Stimulated activated naive CD4-positive, alpha-beta T cell treated with Interleukin-2 at 50 U/mL for 16 hours (primary cell): Measurements from ENCODE around the gene MZT2B.
"Not testable (repeated sequence)": the region's sequence is repeated elsewhere in the genome, so short reads cannot be mapped to it uniquely, and the experiment has no call there.

ENCODE experiments used
- DNase-seq: peaks from one replicate; lab custom pipeline; 2025; lab: John Stamatoyannopoulos, UW

The MZT2B gene

DNA sequence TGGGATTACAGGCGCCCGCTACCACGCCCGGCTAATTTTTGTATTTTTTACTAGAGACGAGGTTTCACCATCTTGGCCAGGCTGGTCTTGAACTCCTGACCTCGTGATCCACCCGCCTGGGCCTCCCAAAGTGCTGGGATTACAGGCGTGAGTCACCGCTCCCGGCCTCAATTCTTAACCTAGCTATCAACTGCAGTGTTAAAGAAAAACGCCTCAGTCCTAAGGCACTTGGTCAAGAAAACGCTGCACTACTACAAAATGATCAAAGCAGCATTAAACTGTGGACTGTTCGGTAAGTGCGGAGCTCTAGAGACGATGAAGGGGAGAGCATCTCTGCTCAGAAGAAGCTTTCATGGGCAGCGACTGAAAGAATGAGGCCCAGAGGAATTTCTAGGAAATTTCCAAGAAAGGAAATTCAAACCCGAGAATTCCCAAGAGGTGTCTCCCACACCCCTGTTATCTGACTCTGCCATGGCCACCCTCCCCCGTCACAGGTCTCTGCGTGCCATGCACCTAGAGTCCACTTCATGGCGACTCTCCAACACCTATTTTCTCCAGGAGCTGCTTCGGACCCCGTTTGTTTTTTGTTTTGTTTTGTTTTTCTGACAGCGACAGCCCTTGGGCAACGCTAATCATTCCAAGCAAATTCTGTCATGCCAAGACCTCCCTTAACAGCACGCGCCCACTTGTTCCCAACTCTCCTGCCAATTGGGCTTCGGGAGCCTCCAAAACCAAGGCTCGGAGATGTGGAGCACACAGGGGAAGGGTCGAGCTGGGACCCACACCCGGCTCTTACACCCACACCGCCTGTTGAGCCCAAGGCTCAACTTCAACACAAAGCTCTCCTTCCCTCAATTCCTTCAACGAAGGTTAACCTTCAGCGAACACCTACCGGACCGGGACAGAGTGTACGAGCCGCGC, 1.4 kb upstream of the MZT2B start:
- DNase-seq = not testable (repeated sequence)

DNA sequence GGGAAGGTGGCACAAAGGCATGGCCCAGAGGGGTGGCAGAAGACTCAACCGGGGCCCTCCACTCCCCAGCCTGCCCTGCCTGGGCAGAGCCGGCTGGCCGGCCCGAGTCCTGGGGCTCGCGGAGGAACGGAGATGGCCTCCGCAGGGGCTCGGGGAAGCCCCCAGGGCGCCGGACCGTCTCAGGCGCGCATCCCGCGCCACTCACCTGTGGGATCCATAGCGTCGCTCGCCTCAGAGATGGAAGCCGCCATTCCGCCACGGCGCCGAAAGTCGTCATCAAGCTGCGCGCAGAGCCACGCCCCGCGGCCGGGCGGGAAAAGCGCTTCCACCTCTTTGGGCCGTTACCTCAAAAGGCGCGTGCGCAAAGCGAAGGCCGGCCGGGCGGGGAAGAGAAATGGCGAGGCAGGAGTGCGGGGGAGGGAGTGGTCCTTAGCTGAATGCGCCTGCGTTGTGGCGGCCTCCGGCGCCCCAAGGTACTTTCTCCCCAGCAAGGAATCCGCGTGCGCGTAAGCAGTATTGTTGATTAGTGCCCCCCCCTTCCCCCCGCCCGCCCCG, 660 bp upstream of the MZT2B start, which contains the start of gene SMPD4:
Gene SMPD4 (minus strand): TSS at position 278 of the 555 bp plus-strand sequence. CDS start 5,010 bp downstream, outside the sequence.
- DNase-seq = peak; percentile 97

DNA sequence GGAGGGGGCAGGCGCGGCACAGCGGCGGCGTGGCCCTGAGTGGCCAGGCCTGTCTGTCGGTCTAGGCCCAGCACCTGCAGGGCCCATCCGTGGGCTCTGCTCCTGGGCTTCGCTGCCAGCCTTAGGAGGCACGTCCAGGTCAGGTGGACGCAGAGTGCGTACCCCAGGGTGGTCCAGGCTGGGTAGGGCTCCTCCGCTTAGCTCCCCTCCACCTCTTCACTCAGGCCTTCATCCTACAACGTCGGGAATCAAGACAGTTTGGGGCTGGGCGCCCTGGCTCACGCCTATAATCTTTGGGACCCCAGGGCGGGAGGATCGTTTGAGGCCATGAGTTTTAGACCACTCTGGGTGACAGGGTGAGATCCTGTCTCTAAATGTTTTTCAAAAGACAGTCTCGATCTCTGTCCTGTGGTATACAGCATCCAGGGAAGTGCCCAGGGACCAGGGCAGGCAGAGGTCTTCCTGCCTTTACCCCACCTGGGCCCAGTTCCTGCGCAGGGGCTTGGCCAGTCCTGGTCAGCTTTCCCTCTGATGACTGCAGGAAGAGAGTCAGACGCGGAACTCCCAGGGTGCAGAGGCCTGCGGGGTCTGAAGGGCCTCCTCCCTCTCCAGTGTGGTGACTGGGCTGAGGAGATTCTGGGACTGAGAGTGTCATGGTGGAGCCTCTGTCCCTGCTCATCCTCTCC, 907 bp downstream of the MZT2B start:
- DNase-seq = not testable (repeated sequence)

DNA sequence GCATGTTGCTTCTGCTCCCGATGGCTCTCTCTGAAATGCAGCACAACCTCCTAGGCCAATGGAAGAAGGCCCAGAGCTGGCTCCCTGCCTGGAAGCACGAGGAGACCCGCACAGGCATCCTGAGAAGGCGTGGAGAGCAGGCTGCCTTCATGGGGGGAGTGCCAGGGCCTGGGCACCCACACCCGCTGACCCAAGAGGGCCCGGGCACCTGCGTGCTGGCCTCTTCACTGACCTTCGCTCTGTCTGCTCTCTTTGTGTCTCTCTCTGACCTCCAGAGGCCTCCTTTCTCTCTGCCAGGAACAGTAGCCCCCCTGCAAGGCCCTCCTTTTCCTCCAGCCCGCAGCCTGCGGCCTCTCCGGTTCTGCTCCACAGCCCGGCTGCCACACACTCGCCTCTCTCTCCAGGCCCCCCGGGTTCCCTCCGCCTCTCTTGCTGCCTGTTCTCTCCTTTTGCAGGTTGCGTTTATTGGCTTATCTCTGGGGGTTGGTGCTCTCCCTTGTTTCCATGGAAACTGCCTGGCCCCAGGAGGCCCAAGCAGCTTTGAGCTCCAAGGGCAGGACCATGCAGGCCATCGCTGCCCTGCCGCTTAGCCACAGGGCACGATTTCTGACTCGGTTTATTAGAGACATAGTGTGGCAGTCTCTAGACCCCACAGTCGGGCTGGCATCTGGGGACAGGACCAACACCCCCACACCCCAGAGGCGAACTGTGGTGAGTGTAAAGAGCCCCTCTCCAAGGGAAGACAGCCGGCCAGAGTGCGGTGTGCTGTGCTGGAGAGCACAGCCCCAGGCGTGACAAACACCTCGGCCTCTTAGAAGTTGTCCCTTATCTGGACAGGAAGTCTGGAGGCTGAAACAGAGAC, 1.7 kb downstream of the MZT2B start:
- DNase-seq = no peak

DNA sequence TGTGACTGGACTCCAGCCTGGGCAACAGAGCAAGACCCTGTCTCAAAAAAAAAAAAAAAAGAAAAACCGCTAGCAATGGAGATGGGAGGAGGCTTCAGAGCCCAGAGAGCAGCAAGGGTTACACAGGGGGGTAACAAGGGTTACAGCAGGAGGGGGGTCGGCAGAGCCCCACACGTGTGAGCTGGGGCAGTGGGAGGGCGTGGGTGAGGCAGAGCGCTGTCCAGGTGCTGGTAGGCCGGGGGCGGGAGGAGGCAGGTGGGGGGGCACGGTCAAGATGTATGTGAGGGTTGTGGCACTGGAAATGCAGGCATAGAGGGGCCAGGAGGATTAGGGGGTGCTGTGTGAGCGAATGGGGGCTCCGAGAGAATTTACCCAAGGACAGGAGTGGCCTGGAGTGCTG, 3.4 kb downstream of the MZT2B start:
- no peak for DNase-seq

DNA sequence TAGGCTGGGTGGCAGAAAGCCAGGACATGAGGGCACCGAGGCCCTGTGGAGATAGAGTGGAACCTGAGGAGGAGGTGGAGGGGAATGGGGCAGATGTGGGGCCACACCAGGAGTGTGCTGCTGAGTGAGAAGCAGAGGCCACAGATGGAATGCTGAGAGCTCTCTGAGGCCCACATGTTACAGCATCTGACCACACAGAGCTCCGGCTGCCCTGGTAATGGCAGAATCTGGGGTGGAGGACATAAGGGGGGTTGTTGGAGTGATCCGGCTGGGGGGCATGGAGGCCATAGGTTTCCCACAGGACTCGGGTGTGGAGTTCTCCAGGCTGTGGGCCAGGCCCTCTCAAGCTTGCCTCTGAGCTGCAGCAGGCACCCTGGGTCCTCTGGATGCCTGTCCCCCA, 3.8 kb downstream of the MZT2B start:
- no peak for DNase-seq

DNA sequence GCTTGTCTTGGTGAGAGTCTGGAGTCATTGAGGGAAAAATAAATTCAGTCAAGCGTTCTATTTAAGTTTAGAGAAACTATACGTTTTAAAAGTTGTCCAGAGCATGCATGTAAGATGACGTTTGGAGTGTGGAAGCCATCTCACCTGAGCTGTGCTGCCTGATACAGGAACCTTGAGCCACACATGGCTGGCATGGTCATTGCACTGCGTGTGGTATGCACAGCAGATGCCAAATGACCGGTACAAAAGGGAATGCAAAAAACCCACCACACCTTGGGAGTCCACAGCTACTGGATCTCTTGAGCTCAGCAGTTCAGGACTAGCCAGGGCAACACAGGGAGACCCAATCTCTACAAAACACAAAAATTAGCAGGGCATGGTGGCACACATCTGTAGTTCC, 4.3 kb downstream of the MZT2B start:
- DNase-seq = no peak

DNA sequence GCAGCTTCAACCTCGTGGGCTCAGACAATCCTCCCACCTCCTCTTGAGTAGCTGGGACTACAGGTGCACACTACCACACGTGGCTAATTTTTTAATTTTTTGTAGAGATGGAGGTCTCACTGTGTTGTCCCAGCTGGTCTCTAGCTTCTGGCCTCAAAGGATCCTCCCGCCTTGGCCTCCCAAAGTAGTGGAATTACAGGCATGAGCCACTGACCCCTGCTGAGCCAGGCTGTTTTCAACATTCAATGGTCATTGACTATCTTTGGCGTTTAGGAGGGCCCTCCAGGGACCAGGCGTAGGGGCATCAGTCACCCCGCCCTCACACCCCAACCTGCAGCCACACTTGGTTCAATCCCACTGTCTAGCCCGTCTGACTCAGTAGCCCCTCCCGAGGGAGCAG, 5.2 kb downstream of the MZT2B start:
- no peak for DNase-seq

DNA sequence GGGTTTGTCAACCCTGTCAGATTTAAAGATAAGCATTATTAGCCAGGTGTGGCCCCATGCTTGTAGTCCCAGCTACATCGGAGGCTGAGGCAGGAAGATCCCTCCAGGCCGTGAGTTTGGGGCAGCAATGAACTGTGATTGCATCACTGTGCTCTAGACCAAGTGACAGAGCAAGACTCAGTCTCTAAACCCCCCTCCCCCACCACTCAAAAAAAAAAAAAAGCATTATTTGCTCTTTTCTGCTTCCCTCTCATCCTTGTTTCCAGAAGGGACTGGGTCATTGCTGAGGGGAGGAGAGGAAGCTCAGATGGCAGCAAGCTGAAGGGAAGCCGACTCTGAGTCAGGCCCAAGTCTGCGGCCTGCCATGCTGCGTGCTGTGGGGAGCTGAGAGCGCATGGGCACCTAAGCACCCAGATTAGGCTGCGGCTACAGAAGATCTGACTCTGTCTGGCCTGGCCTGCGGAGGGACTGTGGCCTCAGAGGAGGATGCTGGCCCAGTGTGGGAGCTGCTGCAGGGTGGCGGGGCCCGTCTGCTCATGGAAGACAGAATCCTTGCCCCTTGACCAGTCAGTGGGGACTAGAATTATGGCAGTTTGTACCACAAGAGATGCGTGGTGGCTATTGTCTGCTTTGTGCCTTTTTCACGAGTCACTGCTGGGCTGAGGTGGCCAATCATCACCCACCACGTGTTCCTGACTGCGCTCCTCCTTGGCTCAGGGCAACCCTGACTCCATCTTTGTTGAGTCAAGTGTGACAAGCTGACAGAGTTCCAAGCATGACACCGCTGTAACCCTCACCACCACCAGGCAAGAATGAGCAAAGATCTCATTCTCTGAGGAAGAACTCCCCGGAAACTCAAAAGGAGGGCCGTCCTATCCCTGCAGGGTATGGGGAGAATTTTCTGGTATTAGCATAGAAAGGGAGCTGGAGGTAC, 6.1 kb downstream of the MZT2B start:
- not testable (repeated sequence) for DNase-seq

DNA sequence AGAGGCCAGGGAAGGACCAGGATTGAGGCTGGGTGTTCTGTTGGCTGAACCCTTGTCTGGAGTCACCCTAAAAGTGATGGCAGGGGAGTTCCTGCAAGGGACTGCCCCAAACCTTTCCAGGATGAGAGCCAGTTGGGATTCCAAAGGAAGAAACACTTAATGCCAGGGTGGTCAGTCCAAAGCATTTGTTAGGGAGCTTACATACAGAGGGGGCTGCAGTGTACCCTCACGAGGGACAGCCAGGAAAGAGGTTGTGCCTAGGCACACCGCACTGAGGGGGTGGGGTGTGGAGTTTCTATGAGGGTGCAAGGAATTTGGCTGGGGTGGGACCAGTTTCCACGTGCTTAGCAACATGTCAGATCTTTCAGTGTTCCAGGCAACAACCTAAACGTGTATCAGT, 6.9 kb downstream of the MZT2B start:
- DNase-seq = not testable (repeated sequence)

DNA sequence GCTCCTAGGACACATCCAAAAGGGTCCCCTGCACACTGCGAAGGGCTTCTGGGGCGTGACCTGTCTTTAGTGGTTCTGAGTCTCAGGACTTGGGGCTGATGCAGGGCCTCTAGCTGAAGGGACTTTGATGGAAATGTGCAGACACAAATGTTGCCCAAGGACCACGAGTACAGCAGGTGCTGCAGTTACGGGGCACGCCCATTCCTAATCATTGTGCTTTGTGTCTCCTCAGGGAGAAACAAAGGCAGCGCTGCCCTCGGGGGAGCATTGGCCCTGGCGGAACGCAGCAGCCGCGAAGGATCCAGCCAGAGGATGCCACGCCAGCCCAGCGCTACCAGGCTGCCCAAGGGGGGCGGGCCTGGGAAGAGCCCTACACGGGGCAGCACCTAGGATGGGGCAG, 8.2 kb downstream of the MZT2B start:
- DNase-seq = no peak

DNA sequence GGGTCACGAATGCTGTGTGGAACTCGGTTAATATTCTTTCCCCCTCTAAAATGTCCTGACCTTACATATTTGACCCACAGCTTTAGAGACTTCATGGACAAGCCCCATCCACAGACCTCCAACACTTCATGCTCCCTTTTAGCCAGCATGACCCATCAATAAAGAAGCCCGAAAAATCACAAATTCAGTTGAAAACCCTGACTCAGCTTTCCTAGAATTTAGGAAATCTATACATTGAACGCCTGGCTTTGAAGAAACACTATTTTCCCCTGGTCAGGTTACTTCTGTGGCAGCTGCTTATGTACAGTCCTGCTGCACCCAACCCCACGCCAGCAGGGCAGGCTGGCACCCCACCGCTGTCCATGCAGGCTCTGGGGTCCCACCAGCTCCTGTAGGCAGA, 9.3 kb downstream of the MZT2B start:
- DNase-seq = not testable (repeated sequence)

DNA sequence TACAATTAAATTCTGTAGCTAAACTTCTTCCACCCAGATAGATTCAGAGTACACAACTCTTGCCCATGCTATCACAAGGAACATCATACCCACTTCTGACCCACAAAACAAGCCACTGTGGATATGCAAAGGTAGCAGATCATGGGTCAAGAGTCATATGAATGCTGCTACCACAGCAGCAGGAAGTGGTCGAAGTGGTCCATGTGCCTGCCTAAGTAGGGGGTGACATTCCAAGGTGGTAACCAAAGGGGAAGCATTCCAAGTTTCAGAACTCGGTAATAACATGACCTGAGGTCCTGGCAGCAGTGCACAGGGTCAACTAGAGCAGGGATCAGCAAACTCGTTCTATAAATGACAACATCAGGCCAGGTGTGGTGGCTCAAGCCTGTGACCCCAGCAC, 10.4 kb downstream of the MZT2B start:
- DNase-seq = not testable (repeated sequence)

DNA sequence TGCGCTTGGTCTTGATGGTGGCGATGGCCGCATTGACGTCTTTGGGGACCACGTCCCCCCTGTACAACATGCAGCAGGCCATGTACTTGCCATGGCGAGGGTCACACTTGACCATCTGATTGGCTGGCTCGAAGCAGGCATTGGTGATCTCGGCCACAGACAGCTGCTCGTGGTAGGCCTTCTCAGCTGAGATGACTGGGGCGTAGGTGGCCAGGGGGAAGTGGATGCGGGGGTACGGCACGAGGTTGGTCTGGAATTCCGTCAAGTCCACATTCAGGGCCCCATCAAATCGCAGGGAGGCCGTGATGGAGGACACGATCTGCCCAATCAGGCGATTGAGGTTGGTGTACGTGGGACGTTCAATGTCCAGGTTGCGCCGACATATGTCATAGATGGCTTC, 11.8 kb downstream of the MZT2B start:
- not testable (repeated sequence) for DNase-seq

DNA sequence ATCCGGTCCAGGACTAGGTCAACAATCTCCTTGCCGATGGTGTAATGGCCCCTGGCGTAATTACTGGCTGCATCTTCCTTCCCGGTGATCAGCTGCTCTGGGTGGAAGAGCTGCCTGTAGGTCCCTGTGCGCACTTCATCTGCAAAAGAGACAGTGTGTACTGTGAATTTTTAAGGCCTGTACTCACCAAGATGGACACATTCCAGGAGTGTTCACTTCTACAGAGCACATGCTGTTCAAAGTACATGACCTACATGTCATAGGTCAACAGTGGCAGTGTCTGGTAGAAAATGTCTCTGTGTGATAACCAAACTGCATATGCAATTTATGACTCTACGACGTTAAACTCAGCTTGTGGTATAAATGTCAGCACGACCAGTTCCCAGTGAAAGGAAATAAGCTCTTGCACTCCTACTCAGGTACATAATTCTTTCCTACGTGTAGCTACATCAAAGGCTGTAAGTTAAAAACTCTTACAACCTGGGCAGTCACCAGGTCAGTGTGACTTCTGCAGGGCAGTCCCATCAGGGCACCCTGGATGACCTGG, 13.1 kb downstream of the MZT2B start:
- DNase-seq = not testable (repeated sequence)

DNA sequence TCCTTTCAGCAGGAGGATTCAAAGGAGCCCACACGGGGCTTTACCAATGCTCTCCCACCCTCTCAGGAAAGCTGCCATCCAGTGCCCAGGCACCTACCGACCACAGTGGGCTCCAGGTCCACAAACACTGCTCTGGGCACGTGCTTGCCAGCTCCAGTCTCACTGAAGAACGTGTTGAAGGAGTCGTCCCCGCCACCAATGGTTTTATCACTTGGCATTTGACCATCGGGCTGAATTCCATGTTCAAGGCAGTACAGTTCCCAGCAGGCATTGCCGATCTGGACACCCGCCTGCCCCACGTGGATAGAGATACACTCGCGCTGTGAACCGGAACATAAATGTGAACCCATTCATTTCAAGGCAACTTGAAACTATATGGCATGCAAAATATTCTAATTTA, 14.0 kb downstream of the MZT2B start:
- not testable (repeated sequence) for DNase-seq

DNA sequence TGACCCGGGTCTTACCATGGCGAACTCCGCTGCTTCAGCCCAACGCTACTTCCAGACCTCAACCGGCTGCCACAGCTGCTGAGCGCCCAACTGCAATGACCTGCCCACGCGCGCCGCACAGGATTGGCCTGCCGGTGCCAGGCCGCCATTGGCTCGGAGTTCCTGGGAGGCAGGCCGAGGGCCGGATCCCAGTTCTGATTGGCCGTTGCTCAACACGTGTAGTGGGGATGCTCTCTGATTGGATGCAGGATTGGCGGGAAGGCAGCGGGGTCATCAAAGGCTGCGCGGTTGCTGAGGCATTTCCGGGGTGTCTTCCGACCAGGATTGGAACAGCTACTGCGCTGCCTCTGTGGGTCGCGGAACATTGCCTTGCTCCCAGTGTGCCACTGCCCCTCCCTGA, 16.3 kb downstream of the MZT2B start, which contains the start of gene TUBA3E:
Gene TUBA3E (minus strand): TSS at position 97 of the 400 bp plus-strand sequence. CDS start 79 bp downstream, at position 18.
- no peak for DNase-seq

DNA sequence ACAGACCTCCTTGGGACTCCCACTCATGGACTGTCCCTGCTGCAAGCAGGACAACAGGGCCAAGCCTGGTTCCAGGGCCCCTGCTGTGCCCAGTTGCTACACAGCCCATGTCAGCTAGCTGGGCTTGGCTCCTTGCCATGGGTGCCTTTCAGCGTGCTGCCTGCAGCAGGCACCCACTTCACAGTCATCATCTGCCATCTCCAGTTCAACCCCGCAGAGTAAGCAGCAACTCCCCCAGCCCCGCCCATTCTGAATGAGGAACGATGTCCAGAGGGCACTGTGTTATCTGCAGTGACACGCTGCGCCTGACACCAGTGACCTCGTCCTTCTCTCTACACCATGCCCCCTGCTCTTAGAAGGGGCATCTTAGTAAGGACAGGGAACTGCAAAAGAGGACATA, 20.5 kb downstream of the MZT2B start:
- not testable (repeated sequence) for DNase-seq

DNA sequence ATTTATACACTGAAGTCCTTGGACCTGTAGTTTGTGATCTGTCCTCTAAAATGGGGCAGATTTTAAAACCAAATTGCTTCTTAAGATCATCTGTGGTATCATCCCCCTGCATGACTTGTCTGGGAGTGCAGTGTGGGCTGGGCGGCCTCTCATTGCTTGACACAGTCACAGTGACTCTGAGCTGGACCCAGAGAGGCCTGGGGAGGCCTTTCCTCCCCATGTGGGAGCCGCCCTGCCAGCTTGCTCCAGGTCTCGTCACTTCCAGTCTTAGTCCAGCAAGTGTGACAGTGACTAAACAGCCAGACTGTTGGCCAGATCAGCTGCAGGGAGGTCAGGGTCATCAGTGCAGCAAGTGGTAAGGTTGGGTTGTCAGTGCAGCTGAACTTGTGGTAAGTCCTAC, 21.1 kb downstream of the MZT2B start:
- DNase-seq = not testable (repeated sequence)

DNA sequence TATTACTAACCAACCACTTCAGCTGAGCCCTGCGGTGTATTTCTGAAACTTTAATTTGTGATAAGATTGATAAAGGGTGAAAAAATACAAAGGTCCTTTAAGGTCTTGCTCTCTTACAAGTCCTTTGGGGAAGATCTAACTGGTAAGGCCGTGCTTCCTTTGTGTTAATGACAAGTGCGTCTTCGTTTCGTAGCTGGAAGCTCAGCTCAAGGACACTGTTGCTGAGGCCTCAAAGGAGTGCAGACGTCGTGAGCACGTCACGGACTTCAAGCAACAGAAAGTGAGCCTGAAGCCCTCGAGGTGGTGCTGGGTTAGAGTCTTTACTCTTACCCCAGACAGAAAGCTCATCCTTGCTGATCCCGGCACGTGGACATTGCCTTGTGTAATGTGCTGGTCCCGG, 25.0 kb downstream of the MZT2B start:
- not testable (repeated sequence) for DNase-seq
